Ascending aorta (tissue), 2 donors: ENCODE results near the gene SMIM22. TPM values are rescaled to one million over a fixed set of nuclear protein-coding genes. Genes with fewer than 3 reads are reported as not detected.

Experiments
- DNase-seq, 2 donors: peaks; one replicate each; pipeline ENCODE4 v3.0.0-alpha.2; 2019; ENCODE audit warnings: low spot score in 2 of 2
- H3K27ac ChIP-seq, 2 donors: fragments of 200-600 bp; sonication (generic); one replicate each; pipeline ENCODE4 v1.5.1; 2016 to 2017; ENCODE audit warnings: mild to moderate bottlenecking in 1 of 2
- H3K27me3 ChIP-seq: fragments of 200-600 bp; sonication (generic); one replicate; pipeline ENCODE4 v1.5.1; 2017
- H3K36me3 ChIP-seq, 2 donors: fragments of 200-600 bp; sonication (generic); one replicate each; pipeline ENCODE4 v1.5.1; 2016
- H3K4me1 ChIP-seq, 2 donors: fragments of 200-600 bp; sonication (generic); one replicate each; pipeline ENCODE4 v1.5.1; 2016 to 2017; ENCODE audit warnings: mild to moderate bottlenecking in 1 of 2
- H3K4me3 ChIP-seq, 2 donors: fragments of 200-600 bp; sonication (generic); one replicate each; pipeline ENCODE4 v1.5.1; 2016 to 2017; ENCODE audit warnings: mild to moderate bottlenecking in 1 of 2
- H3K9me3 ChIP-seq, 2 donors: fragments of 200-600 bp; sonication (generic); one replicate each; pipeline ENCODE4 v1.5.1; 2016
- intact Hi-C: fragments of 100-400 bp; cut with DNase I; formaldehyde crosslinking; loops from one replicate; pipeline ENCODE4 v1.15.1; 2023
- total RNA-seq: library from RNA; depleted of rRNA; stranded (reverse); fragments of >200 nt; gene quantifications from one replicate; pipeline ENCODE4 v1.1.0, GENCODE V29; 2016
- TF ChIP-seq, protein P1 (sequence below), 3 experiments: fragments of 200-600 bp in 2 of 3; fragments of 450-650 bp in 1 of 3; sonication (generic) in 2 of 3; IDR thresholded peaks; one replicate each; pipeline ENCODE4 v1.5.1; 2016 to 2019; ENCODE audit warnings: antibody characterized with exemption in 3 of 3, mild to moderate bottlenecking in 1 of 3, moderate library complexity in 1 of 3

SMIM22 gene
- total RNA-seq, 1 donor from 2014 or later: not detected

DNA sequence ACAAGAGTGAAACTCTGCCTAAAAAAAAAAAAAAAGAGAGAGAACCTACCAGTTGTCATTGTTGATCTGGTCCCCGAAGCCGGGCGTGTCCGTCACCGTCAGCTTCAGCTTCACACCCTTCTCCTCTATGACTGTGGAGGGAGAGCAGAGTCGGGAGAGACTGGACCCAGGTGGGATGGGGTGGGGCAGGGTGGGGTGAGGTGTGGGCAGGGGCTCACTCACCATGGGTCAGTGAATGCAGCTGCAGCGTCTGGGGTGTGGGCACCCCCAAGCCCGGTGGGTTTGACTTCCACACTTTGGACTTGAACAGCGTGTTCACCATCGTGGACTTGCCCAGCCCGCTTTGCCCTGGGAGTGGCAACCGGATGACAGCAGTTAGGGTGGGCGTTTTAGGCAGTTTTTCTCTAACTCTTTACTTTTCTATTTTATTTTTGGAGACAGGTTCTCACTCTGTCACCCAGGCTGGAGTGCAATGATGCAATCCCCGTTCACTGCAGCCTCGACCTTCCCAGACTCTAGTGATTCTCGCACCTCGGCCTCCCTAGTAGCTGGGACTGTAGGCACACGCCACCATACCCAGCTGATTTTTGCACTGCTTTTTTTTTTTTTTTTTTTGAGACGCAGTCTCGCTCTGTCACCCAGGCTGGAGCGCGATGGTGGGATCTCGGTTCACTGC lies 9.3 kb upstream of the SMIM22 start:
- H3K4me3 ChIP-seq: no peak overlapping the region
- no peaks in the 10 kb centered on the region for H3K9me3 ChIP-seq
- TF ChIP-seq, protein P1, sequence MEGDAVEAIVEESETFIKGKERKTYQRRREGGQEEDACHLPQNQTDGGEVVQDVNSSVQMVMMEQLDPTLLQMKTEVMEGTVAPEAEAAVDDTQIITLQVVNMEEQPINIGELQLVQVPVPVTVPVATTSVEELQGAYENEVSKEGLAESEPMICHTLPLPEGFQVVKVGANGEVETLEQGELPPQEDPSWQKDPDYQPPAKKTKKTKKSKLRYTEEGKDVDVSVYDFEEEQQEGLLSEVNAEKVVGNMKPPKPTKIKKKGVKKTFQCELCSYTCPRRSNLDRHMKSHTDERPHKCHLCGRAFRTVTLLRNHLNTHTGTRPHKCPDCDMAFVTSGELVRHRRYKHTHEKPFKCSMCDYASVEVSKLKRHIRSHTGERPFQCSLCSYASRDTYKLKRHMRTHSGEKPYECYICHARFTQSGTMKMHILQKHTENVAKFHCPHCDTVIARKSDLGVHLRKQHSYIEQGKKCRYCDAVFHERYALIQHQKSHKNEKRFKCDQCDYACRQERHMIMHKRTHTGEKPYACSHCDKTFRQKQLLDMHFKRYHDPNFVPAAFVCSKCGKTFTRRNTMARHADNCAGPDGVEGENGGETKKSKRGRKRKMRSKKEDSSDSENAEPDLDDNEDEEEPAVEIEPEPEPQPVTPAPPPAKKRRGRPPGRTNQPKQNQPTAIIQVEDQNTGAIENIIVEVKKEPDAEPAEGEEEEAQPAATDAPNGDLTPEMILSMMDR (IDR thresholded peaks at IDR 0.05): no peak
- no peaks in the 10 kb centered on the region for H3K36me3 ChIP-seq
- intact Hi-C loops: no loop called here
- H3K27ac ChIP-seq: no peak overlapping the region
- H3K27me3 ChIP-seq: no peaks in the 10 kb centered on the region
- H3K4me1 ChIP-seq: no peaks in the 10 kb centered on the region
- DNase-seq: no peak

DNA sequence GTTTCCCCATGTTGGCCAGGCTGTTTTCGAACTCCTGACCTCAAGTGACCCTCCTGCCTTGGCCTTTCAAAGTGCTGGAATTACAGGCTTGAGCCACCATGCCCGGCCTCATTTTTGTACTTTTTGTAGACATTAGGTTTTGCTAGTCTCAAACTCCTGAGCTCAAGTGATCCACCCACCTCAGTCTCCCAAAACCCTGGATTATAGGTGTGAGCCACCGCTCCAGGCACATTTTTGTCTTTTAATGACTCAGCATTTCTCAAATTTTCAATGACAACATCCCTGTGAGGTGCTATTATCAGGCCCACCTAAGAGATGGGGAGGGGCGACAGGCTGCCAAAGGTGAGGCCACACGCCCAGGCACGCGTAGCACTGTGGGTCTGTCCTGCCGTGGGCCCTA lies 8.1 kb upstream of the SMIM22 start:
- no peak for DNase-seq
- Histone ChIP-seq H3K4me3 (no peak overlapping the region), H3K9me3 (no peaks in the 10 kb centered on the region), H3K27ac (no peak overlapping the region), H3K27me3 (no peaks in the 10 kb centered on the region), H3K36me3 (no peaks in the 10 kb centered on the region), H3K4me1 (no peaks in the 10 kb centered on the region)
- TF ChIP-seq, protein P1 (IDR thresholded peaks at IDR 0.05): no peak
- intact Hi-C loops: no loop called here

DNA sequence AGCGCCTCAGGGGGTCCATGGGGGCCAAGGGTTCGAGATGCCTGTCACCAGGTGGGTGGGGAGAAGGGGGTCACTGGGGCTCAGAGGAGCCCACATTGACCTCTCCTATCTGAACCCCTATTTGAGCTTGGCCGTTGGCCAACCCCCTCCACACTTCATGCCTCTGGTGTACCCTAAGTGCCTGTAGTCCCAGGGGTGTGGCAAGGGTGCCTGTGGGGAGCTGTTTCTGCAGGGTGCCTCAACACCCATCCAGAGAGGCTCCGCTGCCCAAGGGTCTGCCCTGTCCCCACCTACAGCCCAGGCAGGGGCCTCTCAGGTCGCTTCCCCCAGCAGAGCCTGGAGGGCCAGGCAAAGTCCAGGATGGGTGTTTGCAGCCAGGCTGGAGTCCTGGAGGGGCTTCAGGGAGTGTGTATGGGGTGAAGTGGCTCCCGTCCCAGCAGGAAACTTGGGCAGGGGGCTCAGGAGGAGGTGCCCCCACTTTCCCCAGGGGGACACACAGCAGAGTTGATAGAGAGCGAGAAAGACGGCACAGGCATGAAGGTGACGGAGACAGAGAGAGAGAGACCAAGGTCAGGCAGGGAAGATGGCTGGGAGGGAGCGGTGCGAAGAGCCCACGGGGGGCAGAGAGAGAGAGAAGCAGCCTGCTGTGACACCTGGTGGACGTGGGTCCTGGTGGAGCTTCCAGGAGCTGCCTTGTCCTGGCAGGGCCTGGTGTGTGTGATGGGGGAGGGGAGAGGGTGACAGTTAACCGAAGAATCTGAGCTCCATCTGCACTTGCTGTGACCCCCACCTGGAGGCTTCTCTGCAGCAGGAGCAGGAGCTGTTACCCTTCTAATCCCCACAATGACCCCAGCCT lies 7.3 kb upstream of the SMIM22 start, which contains the start of gene SEPTIN12:
Gene SEPTIN12, minus strand, starts transcription at position 719 of the 856 bp plus-strand sequence. Its CDS starts 700 bp downstream, at position 19.
- no peaks in the 10 kb centered on the region for H3K4me1 ChIP-seq
- TF ChIP-seq, protein P1 (IDR thresholded peaks at IDR 0.05): no peak
- no peak within 1 kb of the TSS for H3K27ac ChIP-seq
- DNase-seq: no peak
- H3K27me3 ChIP-seq: no peaks in the 10 kb centered on the region
- H3K4me3 ChIP-seq: no peak within 1 kb of the TSS
- no peaks in the 10 kb centered on the region for H3K36me3 ChIP-seq
- intact Hi-C loops: no loop called here
- H3K9me3 ChIP-seq: no peaks in the 10 kb centered on the region

DNA sequence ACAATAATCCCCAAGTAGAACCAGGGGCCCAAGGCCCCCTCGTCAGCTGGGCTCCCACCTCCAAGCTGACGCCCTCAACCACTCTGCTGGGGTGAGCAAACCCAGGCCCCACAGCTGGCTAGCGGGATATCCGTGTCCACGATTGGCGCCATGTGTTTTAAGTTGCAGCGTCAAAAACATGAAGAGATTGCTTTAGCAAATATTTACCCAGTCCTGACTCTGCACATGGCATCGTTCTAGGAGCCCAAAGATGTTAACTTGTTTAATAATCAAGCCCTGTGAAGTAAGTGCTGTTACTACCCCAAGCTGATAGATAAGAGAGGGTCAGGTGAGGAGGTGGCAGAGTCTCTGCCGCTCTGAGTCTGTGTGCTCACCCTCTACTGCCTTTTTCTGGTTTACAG lies 6.7 kb upstream of the SMIM22 start:
- Histone ChIP-seq H3K27ac (no peak overlapping the region), H3K9me3 (no peaks in the 10 kb centered on the region), H3K27me3 (no peaks in the 10 kb centered on the region), H3K4me1 (no peaks in the 10 kb centered on the region), H3K36me3 (no peaks in the 10 kb centered on the region), H3K4me3 (no peak overlapping the region)
- TF ChIP-seq, protein P1 (IDR thresholded peaks at IDR 0.05): no peak
- no peak for DNase-seq
- intact Hi-C loops: no loop called here

DNA sequence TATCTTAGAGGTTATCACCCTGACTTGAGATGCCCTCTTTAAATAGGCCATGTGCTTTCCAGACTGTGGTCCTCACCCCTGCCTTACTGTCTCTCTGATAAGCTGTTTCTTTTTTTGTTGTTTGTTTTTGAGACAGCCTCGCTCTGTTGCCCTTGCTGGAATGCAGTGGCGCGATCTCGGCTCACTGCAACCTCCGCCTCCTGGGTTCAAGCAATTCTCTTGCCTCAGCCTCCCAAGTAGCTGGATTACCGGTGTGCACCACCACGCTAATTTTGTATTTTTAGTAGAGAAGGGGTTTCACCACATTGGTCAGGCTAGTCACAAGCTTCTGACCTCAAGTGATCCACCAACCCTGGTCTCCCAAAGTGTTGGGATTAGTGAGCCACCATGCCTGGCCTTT lies 6.3 kb upstream of the SMIM22 start:
- TF ChIP-seq, protein P1 (IDR thresholded peaks at IDR 0.05): no peak
- Histone ChIP-seq H3K9me3 (no peaks in the 10 kb centered on the region), H3K36me3 (no peaks in the 10 kb centered on the region), H3K4me3 (no peak overlapping the region), H3K27ac (no peak overlapping the region), H3K4me1 (no peaks in the 10 kb centered on the region), H3K27me3 (no peaks in the 10 kb centered on the region)
- DNase-seq: no peak
- intact Hi-C loops: no loop called here
